HepG2 (cell line): Measurements from ENCODE around the gene MAN1A1. TPM values are rescaled to one million over a fixed set of nuclear protein-coding genes. Genes with fewer than 3 reads are reported as not detected.

Experiments used
- ATAC-seq: fragments of 200-7000 bp; cut with Tn5 transposase; 3 replicates; pipeline ENCODE4 v1.9.1; 2020; ENCODE audit warnings: mild to moderate bottlenecking, moderate library complexity
- BruUV-seq: library from RNA; stranded (reverse); fragments of 400-500 nt; replicated peaks from 2 replicates; lab custom pipeline; 2021; lab: Mats Ljungman, UMichigan
- CTCF ChIA-PET: fragments of 300-600 bp; formaldehyde crosslinking; extraction: SDS; loops from one replicate; lab custom pipeline; 2021; ENCODE audit warnings: low total read pairs, inconsistent platforms, low intra/inter-chr PET ratio; lab: Yijun Ruan, JAX
- POLR2A ChIA-PET: fragments of 350-600 bp; sonication (Branson Sonifier 250); formaldehyde crosslinking; loops from one replicate; lab custom pipeline; 2020; ENCODE audit warnings: antibody characterized with exemption, inconsistent platforms; lab: Yijun Ruan, JAX
- DNase-seq: peaks from one replicate; pipeline ENCODE4 v3.0.0-alpha.2; 2015; ENCODE audit warnings: low spot score
- FAIRE-seq: peaks from 3 replicates; lab custom pipeline; 2011; peaks lifted over from hg19 to GRCh38; lab: Jason Lieb, UNC
- H2AFZ ChIP-seq: one replicate; pipeline ENCODE4 v1.6.1; 2011; ENCODE audit warnings: low read length, inconsistent platforms
- H3K27ac ChIP-seq: fragments of 300-600 bp; 3 replicates; pipeline ENCODE4 v1.8.0; 2011; ENCODE audit warnings: mixed run types, mild to moderate bottlenecking, mixed read lengths, low read length, inconsistent platforms; ENCODE audit not compliant: insufficient read depth; ENCODE audit errors: extremely low read length
- H3K27me3 ChIP-seq, 2 experiments: fragments of 200-600 bp in 1 of 2; 2 replicates in 1 of 2; 3 replicates in 1 of 2; pipeline versions ENCODE4 v1.6.0 to v1.8.0; 2011; ENCODE audit warnings: low read length in 2 of 2, mild to moderate bottlenecking in 2 of 2, moderate library complexity in 2 of 2, inconsistent platforms in 1 of 2; ENCODE audit not compliant: insufficient read depth in 2 of 2, control insufficient read depth in 1 of 2
- H3K36me3 ChIP-seq, 2 experiments: fragments of 200-600 bp in 1 of 2; replicated peaks in 1 of 2; 2 replicates in 1 of 2; 3 replicates in 1 of 2; pipeline versions ENCODE4 v1.5.1 to v1.8.0; 2011; ENCODE audit warnings: low read length in 2 of 2, inconsistent platforms in 1 of 2; ENCODE audit not compliant: insufficient read depth in 2 of 2, control insufficient read depth in 1 of 2
- H3K4me1 ChIP-seq: 2 replicates; pipeline ENCODE4 v1.5.1; 2012; ENCODE audit warnings: low read length, inconsistent platforms; ENCODE audit not compliant: insufficient read depth
- H3K4me2 ChIP-seq: 2 replicates; pipeline ENCODE4 v1.6.0; 2011; ENCODE audit warnings: low read depth, low read length, inconsistent platforms
- H3K4me3 ChIP-seq, 3 experiments: fragments of 200-600 bp in 1 of 3; sonication (generic), shearing (Covaris generic) in 1 of 3; replicated peaks in 1 of 3; 2 replicates each; pipeline ENCODE4 v1.5.1; 2011 to 2016; ENCODE audit warnings: low read length in 3 of 3, inconsistent platforms in 2 of 3, low read depth in 2 of 3, mild to moderate bottlenecking in 2 of 3, control low read depth in 1 of 3, mixed read lengths in 1 of 3; ENCODE audit not compliant: insufficient read depth in 1 of 3
- H3K79me2 ChIP-seq: one replicate; pipeline ENCODE4 v1.6.1; 2011; ENCODE audit warnings: low read length, inconsistent platforms; ENCODE audit not compliant: insufficient read depth
- H3K9ac ChIP-seq: 2 replicates; pipeline ENCODE4 v1.6.0; 2011; ENCODE audit warnings: mild to moderate bottlenecking, low read depth, low read length, inconsistent platforms; ENCODE audit not compliant: insufficient read depth
- H3K9me3 ChIP-seq: 2 replicates; pipeline ENCODE4 v1.5.1; 2012; ENCODE audit warnings: mild to moderate bottlenecking, low read length
- H4K20me1 ChIP-seq: 2 replicates; pipeline ENCODE4 v1.6.0; 2011; ENCODE audit warnings: inconsistent platforms, mild to moderate bottlenecking, low read length, moderate library complexity; ENCODE audit not compliant: insufficient read depth
- ATRX ChIP-seq: sonication (generic); formaldehyde crosslinking; IDR thresholded peaks from 2 replicates; pipeline ENCODE4 v1.4.0; 2020; ENCODE audit warnings: missing genetic modification reagents, borderline replicate concordance
- CC2D1A ChIP-seq: sonication (generic); formaldehyde crosslinking; IDR thresholded peaks from 2 replicates; pipeline ENCODE4 v1.8.1; 2023; ENCODE audit warnings: mild to moderate bottlenecking, missing genetic modification reagents
- DZIP1 ChIP-seq: sonication (generic); formaldehyde crosslinking; IDR thresholded peaks from 2 replicates; pipeline ENCODE4 v1.5.0; 2020; ENCODE audit warnings: mild to moderate bottlenecking, missing genetic modification reagents
- ERF ChIP-seq: IDR thresholded peaks from 2 replicates; pipeline ENCODE4 v1.6.1; 2018; ENCODE audit warnings: missing biosample characterization, missing genetic modification reagents
- FOXA3 ChIP-seq: IDR thresholded peaks from 2 replicates; pipeline ENCODE4 v1.6.1; 2016; ENCODE audit warnings: missing genetic modification reagents, missing compliant biosample characterization
- MIER3 ChIP-seq: IDR thresholded peaks from 2 replicates; pipeline ENCODE4 v1.6.1; 2016; ENCODE audit warnings: missing compliant biosample characterization, borderline replicate concordance
- MTF1 ChIP-seq: sonication (generic); formaldehyde crosslinking; IDR thresholded peaks from 2 replicates; pipeline ENCODE4 v1.5.0; 2020; ENCODE audit warnings: missing genetic modification reagents
- MXD3 ChIP-seq: IDR thresholded peaks from 2 replicates; pipeline ENCODE4 v1.6.1; 2016; ENCODE audit warnings: mild to moderate bottlenecking, missing biosample characterization, missing genetic modification reagents
- MZF1 ChIP-seq: sonication (generic); formaldehyde crosslinking; IDR thresholded peaks from 2 replicates; pipeline ENCODE4 v1.8.1; 2023; ENCODE audit warnings: mild to moderate bottlenecking, missing genetic modification reagents, borderline replicate concordance
- POLR2AphosphoS5 ChIP-seq: IDR thresholded peaks from 2 replicates; pipeline ENCODE4 v1.6.1; 2012; ENCODE audit warnings: low read depth, low read length
- RBM22 ChIP-seq: fragments of 200-400 bp; formaldehyde crosslinking; optimal IDR thresholded peaks from 2 replicates; pipeline ENCODE3; 2017; ENCODE audit warnings: mild to moderate bottlenecking, low read length, moderate library complexity
- SP4 ChIP-seq: sonication (generic); formaldehyde crosslinking; IDR thresholded peaks from 2 replicates; pipeline ENCODE4 v1.8.1; 2023; ENCODE audit warnings: mild to moderate bottlenecking, missing genetic modification reagents
- SSRP1 ChIP-seq: IDR thresholded peaks from 2 replicates; pipeline ENCODE4 v1.6.1; 2016; ENCODE audit warnings: control low read depth
- ZBTB46 ChIP-seq: sonication (generic); formaldehyde crosslinking; IDR thresholded peaks from 2 replicates; pipeline ENCODE4 v1.4.0; 2020; ENCODE audit warnings: mild to moderate bottlenecking, missing genetic modification reagents, borderline replicate concordance
- ZNF432 ChIP-seq: sonication (generic); formaldehyde crosslinking; IDR thresholded peaks from 2 replicates; pipeline ENCODE4 v1.5.0; 2020; ENCODE audit warnings: missing genetic modification reagents, mild to moderate bottlenecking, borderline replicate concordance
- ZNF512B ChIP-seq: sonication (generic); formaldehyde crosslinking; IDR thresholded peaks from 2 replicates; pipeline ENCODE4 v1.5.1; 2020; ENCODE audit warnings: missing genetic modification reagents, mild to moderate bottlenecking, borderline replicate concordance
- ZNF674 ChIP-seq: sonication (generic); formaldehyde crosslinking; IDR thresholded peaks from 2 replicates; pipeline ENCODE4 v1.5.0; 2020; ENCODE audit warnings: low read depth, mild to moderate bottlenecking, missing genetic modification reagents
- ZNF776 ChIP-seq: sonication (generic); formaldehyde crosslinking; IDR thresholded peaks from 2 replicates; pipeline ENCODE4 v1.4.0; 2020; ENCODE audit warnings: mild to moderate bottlenecking, missing genetic modification reagents
- ZNF788 ChIP-seq: sonication (generic); formaldehyde crosslinking; IDR thresholded peaks from 2 replicates; pipeline ENCODE4 v1.5.0; 2020; ENCODE audit warnings: mild to moderate bottlenecking, missing genetic modification reagents, borderline replicate concordance
- WGBS: methylation state at CpG from one replicate; pipeline ENCODE4 v1.1.6; 2017; ENCODE audit warnings: low lambda C conversion rate; 5-methylcytosine and 5-hydroxymethylcytosine counted together
- in situ Hi-C: cut with HindIII; loops from 2 replicates; pipeline ENCODE4 v1.10.0; 2017; ENCODE audit warnings: low pct_unique_long_range_greater_than_20kb; ENCODE audit not compliant: extremely low pct_ligation_motif_present
- intact Hi-C: fragments of 100-400 bp; cut with micrococcal nuclease; formaldehyde crosslinking; loops from one replicate; pipeline ENCODE4 v1.10.0; 2022; ENCODE audit not compliant: unreplicated experiment
- polyA plus RNA-seq, 8 experiments: library from polyadenylated mRNA; depleted of rRNA in 3 of 8; stranded (reverse) in 7 of 8; unstranded in 1 of 8; fragments of >200 nt; fragmentation: Illumina TruSeq in 4 of 8; extraction: Trizol in 4 of 8; gene quantifications; 2 replicates each; pipeline versions ENCODE4 v1.2.1 to v1.2.3, GENCODE V29; 2011 to 2016; ENCODE audit warnings: low read depth in 4 of 8, missing spikeins in 1 of 8, mixed read lengths in 1 of 8; ENCODE audit not compliant: insufficient read depth in 1 of 8
- total RNA-seq, 5 experiments: library from RNA; depleted of rRNA; stranded (reverse); fragments of >200 nt; fragmentation: Illumina TruSeq; extraction: Trizol; gene quantifications; 2 replicates each; pipeline ENCODE4 v1.2.3, GENCODE V29; 2016; ENCODE audit warnings: low read depth in 1 of 5

Gene MAN1A1
- total and polyA plus RNA-seq, 2 of the 13 experiments (the other 11 are each of a cell fraction or from before 2014, with no cell fraction given): 156 to 236 TPM

- Histone ChIP-seq H3K4me1 (no peaks in the 10 kb centered on the region), H3K27ac (no peak overlapping the region), H3K9ac (no peak overlapping the region), H3K4me2 (no peak overlapping the region), H3K79me2 (no peaks in the 10 kb centered on the region), H3K36me3 (peaks cover 35 to 86% of the 10 kb centered on the region in 2 experiments), H3K4me3 (no peak overlapping the region), H2AFZ (no peak overlapping the region), H3K9me3 (no peaks in the 10 kb centered on the region), H3K27me3 (no peaks in the 10 kb centered on the region), H4K20me1 (no peaks in the 10 kb centered on the region)
- DNase-seq (no peak), FAIRE-seq (no peak), ATAC-seq (no peak)
- CTCF ChIA-PET: no interaction called here
- POLR2A ChIA-PET: no interaction called here
- in situ Hi-C loops: no loop called here
- intact Hi-C loops: no loop called here
- 100% methylated on average over 2 of the region's 2 CpGs for WGBS
- no peak for TF ChIP-seq FOXA3 (CRISPR knock-in tag)
- TF ChIP-seq RBM22: peak; percentile 98
- TF ChIP-seq MZF1 (CRISPR knock-in tag): no peak
- TF ChIP-seq ZNF512B (CRISPR knock-in tag): no peak
- TF ChIP-seq ZNF432 (CRISPR knock-in tag): no peak
- no peak for TF ChIP-seq ERF
- TF ChIP-seq SSRP1 (CRISPR knock-in tag): 0 out of 2 replicates have a peak, but pooled peaks have one; percentile 11
- TF ChIP-seq ZNF788 (CRISPR knock-in tag): no peak
- no peak for TF ChIP-seq MTF1 (CRISPR knock-in tag)
- no peak for TF ChIP-seq ZBTB46 (CRISPR knock-in tag)
- no peak for TF ChIP-seq SP4 (CRISPR knock-in tag)
- TF ChIP-seq ZNF674 (CRISPR knock-in tag): no peak
- no peak for TF ChIP-seq DZIP1 (CRISPR knock-in tag)
- TF ChIP-seq ZNF776 (CRISPR knock-in tag): no peak
- no peak for TF ChIP-seq MXD3 (CRISPR knock-in tag)
- TF ChIP-seq ATRX (CRISPR knock-in tag): no peak
- no peak for TF ChIP-seq MIER3
- TF ChIP-seq CC2D1A (CRISPR knock-in tag): no peak
- 0 out of 2 replicates have a peak, but pooled peaks have one; percentile 19 for TF ChIP-seq POLR2AphosphoS5
- BruUV-seq: no TSS peak
Measured at GRCh38 chr6:119195204-119195603, 154.4 kb downstream of the MAN1A1 start.
